GM06990 (cell line): ENCODE measurements around the gene CRIP3.

Experiments used
- DNase-seq: peaks from one replicate; pipeline ENCODE4 v3.0.0-alpha.2; 2011; ENCODE audit not compliant: insufficient read length; ENCODE audit errors: extremely low read depth
- H3K27me3 ChIP-seq: replicated peaks from 2 replicates; pipeline ENCODE4 v1.6.0; 2011; ENCODE audit warnings: low read length; ENCODE audit not compliant: control insufficient read depth, insufficient read depth
- H3K36me3 ChIP-seq: 2 replicates; pipeline ENCODE4 v1.5.1; 2011; ENCODE audit warnings: low read length; ENCODE audit not compliant: control insufficient read depth, insufficient read depth
- H3K4me3 ChIP-seq: replicated peaks from 2 replicates; pipeline ENCODE4 v1.5.1; 2011; ENCODE audit warnings: low read depth, mild to moderate bottlenecking, control low read depth, low read length
- CTCF ChIP-seq: IDR thresholded peaks from 2 replicates; pipeline ENCODE4 v1.5.1; 2011; ENCODE audit warnings: low read length, control low read depth, mild to moderate bottlenecking, inconsistent platforms; ENCODE audit not compliant: insufficient read depth, poor library complexity, severe bottlenecking

The CRIP3 gene

GRCh38 chr6:43262000-43262779 is 46.4 kb downstream of the CRIP3 start:
- Histone ChIP-seq H3K4me3 (no peak overlapping the region), H3K36me3 (no peaks in the 10 kb centered on the region), H3K27me3 (no peaks in the 10 kb centered on the region)
- no peak for DNase-seq
- no peak for TF ChIP-seq CTCF

- no peak for DNase-seq
- H3K36me3 ChIP-seq: no peaks in the 10 kb centered on the region
Observed at GRCh38 chr6:43261198-43261597, 47.4 kb downstream of the CRIP3 start.

GRCh38 chr6:43260791-43261190 is 47.8 kb downstream of the CRIP3 start:
- no peaks in the 10 kb centered on the region for H3K36me3 ChIP-seq
- no peak for DNase-seq
- H3K4me3 ChIP-seq: no peak overlapping the region
- no peaks in the 10 kb centered on the region for H3K27me3 ChIP-seq
- no peak for TF ChIP-seq CTCF

More at GRCh38 chr6:43261198-43261597, 47.4 kb downstream of the CRIP3 start:
- Histone ChIP-seq H3K27me3 (no peaks in the 10 kb centered on the region), H3K4me3 (no peak overlapping the region)
- no peak for TF ChIP-seq CTCF

GRCh38 chr6:43258807-43259686 is 49.6 kb downstream of the CRIP3 start:
- DNase-seq: no peak
- Histone ChIP-seq H3K4me3 (no peak overlapping the region), H3K36me3 (no peaks in the 10 kb centered on the region), H3K27me3 (no peaks in the 10 kb centered on the region)
- no peak for TF ChIP-seq CTCF

GRCh38 chr6:43258180-43258579 is 50.4 kb downstream of the CRIP3 start:
- DNase-seq: no peak
- TF ChIP-seq CTCF: no peak
- Histone ChIP-seq H3K27me3 (no peaks in the 10 kb centered on the region), H3K36me3 (no peaks in the 10 kb centered on the region), H3K4me3 (no peak overlapping the region)
